Measurements from ENCODE around the gene TDRKH.

The TDRKH gene

DNA sequence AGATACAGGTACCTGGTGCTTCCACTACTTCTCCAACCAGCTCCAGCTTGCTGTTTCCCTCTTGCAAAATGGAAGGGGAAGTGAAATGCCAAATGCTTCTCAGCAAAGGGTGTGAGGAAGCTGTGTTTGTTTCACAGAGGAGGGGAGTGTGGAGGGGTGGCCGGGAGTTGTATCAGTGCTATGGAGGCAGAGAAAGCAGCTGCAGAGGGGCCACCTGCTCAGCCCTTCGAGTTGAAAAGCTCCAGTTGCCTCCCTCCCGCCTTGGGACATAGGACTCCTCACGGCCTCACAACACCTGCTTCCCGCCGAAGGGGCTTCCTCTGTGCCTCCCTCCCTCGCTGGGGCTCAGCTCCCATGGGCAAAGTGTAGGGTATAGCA lies 27.0 kb upstream of the TDRKH start:
- TF ChIP-seq EP300 (IDR thresholded peaks at IDR 0.05; ENCODE audit: borderline replicate concordance) (no peak), TAF1 (IDR thresholded peaks at IDR 0.05; ENCODE audit: low read depth) (no peak), FOXM1 (IDR thresholded peaks at IDR 0.05; ENCODE audit: borderline replicate concordance, low read depth) (no peak), NFIC (IDR thresholded peaks at IDR 0.05) (no peak), CREB1 (IDR thresholded peaks at IDR 0.05; ENCODE audit: low read depth) (no peak), TEAD4 (IDR thresholded peaks at IDR 0.05) (no peak), CEBPB (IDR thresholded peaks at IDR 0.05) (no peak)
- TF ChIP-seq, protein P1, sequence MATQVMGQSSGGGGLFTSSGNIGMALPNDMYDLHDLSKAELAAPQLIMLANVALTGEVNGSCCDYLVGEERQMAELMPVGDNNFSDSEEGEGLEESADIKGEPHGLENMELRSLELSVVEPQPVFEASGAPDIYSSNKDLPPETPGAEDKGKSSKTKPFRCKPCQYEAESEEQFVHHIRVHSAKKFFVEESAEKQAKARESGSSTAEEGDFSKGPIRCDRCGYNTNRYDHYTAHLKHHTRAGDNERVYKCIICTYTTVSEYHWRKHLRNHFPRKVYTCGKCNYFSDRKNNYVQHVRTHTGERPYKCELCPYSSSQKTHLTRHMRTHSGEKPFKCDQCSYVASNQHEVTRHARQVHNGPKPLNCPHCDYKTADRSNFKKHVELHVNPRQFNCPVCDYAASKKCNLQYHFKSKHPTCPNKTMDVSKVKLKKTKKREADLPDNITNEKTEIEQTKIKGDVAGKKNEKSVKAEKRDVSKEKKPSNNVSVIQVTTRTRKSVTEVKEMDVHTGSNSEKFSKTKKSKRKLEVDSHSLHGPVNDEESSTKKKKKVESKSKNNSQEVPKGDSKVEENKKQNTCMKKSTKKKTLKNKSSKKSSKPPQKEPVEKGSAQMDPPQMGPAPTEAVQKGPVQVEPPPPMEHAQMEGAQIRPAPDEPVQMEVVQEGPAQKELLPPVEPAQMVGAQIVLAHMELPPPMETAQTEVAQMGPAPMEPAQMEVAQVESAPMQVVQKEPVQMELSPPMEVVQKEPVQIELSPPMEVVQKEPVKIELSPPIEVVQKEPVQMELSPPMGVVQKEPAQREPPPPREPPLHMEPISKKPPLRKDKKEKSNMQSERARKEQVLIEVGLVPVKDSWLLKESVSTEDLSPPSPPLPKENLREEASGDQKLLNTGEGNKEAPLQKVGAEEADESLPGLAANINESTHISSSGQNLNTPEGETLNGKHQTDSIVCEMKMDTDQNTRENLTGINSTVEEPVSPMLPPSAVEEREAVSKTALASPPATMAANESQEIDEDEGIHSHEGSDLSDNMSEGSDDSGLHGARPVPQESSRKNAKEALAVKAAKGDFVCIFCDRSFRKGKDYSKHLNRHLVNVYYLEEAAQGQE (IDR thresholded peaks at IDR 0.05; ENCODE audit: low read depth): no peak

DNA sequence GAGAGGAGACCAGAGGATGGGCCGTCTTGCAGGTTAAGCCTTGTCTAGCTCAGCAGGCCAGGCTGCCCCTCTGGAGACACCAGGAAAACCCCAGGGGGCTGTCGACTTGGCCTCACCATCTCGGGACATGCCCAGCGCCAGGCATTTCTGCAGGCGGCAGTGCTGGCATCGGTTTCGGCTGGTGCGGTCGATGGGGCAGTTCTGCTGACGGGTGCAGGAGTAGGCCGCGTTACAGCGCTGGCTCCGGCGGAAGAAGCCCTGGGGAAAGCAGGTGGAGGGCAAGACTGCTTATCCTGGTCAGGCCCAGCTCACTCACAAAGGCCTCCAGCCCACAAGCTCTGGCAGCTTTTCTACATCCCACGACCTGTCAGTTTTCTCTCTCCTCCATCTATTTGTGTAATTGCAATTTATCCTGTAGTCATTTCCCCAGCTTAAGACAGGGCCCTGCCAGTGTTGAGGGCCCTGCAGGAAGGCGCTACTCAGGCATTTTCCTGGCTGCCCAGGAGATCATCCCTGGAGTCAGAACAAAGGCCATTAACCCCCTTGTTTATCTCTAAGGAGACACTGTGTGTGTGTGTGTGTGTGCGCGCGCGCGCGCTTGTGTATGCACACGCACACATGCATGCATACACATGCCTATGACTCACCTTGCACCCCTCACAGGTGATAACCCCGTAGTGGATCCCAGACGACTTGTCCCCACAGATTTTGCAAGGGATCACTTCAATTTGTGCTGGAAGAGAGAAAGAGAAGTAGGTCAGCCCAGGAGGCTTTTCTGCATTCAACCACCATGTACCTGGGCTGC lies 26.4 kb upstream of the TDRKH start:
- TF ChIP-seq TCF12 (IDR thresholded peaks at IDR 0.05; ENCODE audit: low read depth) (no peak), RAD21 (IDR thresholded peaks at IDR 0.05; ENCODE audit: low read depth) (no peak), TAF1 (IDR thresholded peaks at IDR 0.05; ENCODE audit: low read depth) (no peak), EP300 (IDR thresholded peaks at IDR 0.05; ENCODE audit: borderline replicate concordance) (no peak), YY1 (IDR thresholded peaks at IDR 0.05; ENCODE audit: low read depth) (no peak), NFIC (IDR thresholded peaks at IDR 0.05) (no peak), CEBPB (IDR thresholded peaks at IDR 0.05) (no peak), FOXM1 (IDR thresholded peaks at IDR 0.05; ENCODE audit: borderline replicate concordance, low read depth) (no peak), TEAD4 (IDR thresholded peaks at IDR 0.05) (no peak), EGR1 (IDR thresholded peaks at IDR 0.05) (no peak), ZBTB7A (IDR thresholded peaks at IDR 0.05; ENCODE audit: low read depth) (no peak), CREB1 (IDR thresholded peaks at IDR 0.05; ENCODE audit: low read depth) (no peak)
- TF ChIP-seq, protein P2, sequence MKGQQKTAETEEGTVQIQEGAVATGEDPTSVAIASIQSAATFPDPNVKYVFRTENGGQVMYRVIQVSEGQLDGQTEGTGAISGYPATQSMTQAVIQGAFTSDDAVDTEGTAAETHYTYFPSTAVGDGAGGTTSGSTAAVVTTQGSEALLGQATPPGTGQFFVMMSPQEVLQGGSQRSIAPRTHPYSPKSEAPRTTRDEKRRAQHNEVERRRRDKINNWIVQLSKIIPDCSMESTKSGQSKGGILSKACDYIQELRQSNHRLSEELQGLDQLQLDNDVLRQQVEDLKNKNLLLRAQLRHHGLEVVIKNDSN (IDR thresholded peaks at IDR 0.05): no peak
- TF ChIP-seq, protein P1 (IDR thresholded peaks at IDR 0.05; ENCODE audit: low read depth): no peak
- TF ChIP-seq, protein P3, sequence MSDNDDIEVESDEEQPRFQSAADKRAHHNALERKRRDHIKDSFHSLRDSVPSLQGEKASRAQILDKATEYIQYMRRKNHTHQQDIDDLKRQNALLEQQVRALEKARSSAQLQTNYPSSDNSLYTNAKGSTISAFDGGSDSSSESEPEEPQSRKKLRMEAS (IDR thresholded peaks at IDR 0.05): no peak

- no peak for TF ChIP-seq NFIC (IDR thresholded peaks at IDR 0.05)
- TF ChIP-seq TAF1 (IDR thresholded peaks at IDR 0.05; ENCODE audit: low read depth): no peak
These were observed 25.5 kb upstream of the TDRKH start for GRCh38 chr1:151815716-151816327.

GRCh38 chr1:151814971-151815545 lies 24.8 kb upstream of the TDRKH start:
- TF ChIP-seq CREB1 (IDR thresholded peaks at IDR 0.05; ENCODE audit: low read depth): no peak
- TF ChIP-seq TEAD4 (IDR thresholded peaks at IDR 0.05): no peak
- TF ChIP-seq ZBTB7A (IDR thresholded peaks at IDR 0.05; ENCODE audit: low read depth): no peak
- TF ChIP-seq NFIC (IDR thresholded peaks at IDR 0.05): no peak
- TF ChIP-seq, protein P3 (IDR thresholded peaks at IDR 0.05): no peak
- no peak for TF ChIP-seq FOXM1 (IDR thresholded peaks at IDR 0.05; ENCODE audit: borderline replicate concordance, low read depth)
- no peak for TF ChIP-seq EGR1 (IDR thresholded peaks at IDR 0.05)
- no peak for TF ChIP-seq YY1 (IDR thresholded peaks at IDR 0.05; ENCODE audit: low read depth)

- TF ChIP-seq CREB1 (IDR thresholded peaks at IDR 0.05; ENCODE audit: low read depth): no peak
These were observed 24.1 kb upstream of the TDRKH start for GRCh38 chr1:151814426-151814825.

- TF ChIP-seq ZBTB7A (IDR thresholded peaks at IDR 0.05; ENCODE audit: low read depth): no peak
- no peak for TF ChIP-seq NFIC (IDR thresholded peaks at IDR 0.05)
- TF ChIP-seq FOXM1 (IDR thresholded peaks at IDR 0.05; ENCODE audit: borderline replicate concordance, low read depth): no peak
- TF ChIP-seq EP300 (IDR thresholded peaks at IDR 0.05; ENCODE audit: borderline replicate concordance): no peak
- TF ChIP-seq EGR1 (IDR thresholded peaks at IDR 0.05): no peak
- no peak for TF ChIP-seq TCF12 (IDR thresholded peaks at IDR 0.05; ENCODE audit: low read depth)
- no peak for TF ChIP-seq YY1 (IDR thresholded peaks at IDR 0.05; ENCODE audit: low read depth)
- TF ChIP-seq, protein P2 (IDR thresholded peaks at IDR 0.05): no peak
- TF ChIP-seq, protein P3 (IDR thresholded peaks at IDR 0.05): no peak
- TF ChIP-seq TAF1 (IDR thresholded peaks at IDR 0.05; ENCODE audit: low read depth): no peak
These were observed 23.1 kb upstream of the TDRKH start for GRCh38 chr1:151813271-151813977.
